ENCODE data around the gene RRP15.

Gene RRP15

GRCh38 chr1:218376722-218377121 is 91.6 kb downstream of the RRP15 start:
- Histone ChIP-seq H3K4me1 (ENCODE audit: control insufficient read depth, insufficient read depth, low read length) (peaks cover 6% of the 10 kb centered on the region; the same call in 1 of the 2 replicates), H3K27me3 (ENCODE audit: control insufficient read depth, insufficient read depth, low read length) (no peaks in the 10 kb centered on the region), H3K9me3 (ENCODE audit: control insufficient read depth, insufficient read depth, low read depth, low read length) (no peaks in the 10 kb centered on the region), H3K9ac (ENCODE audit: low read length) (no peak overlapping the region), H3K36me3 (ENCODE audit: control insufficient read depth, insufficient read depth, low read length) (no peaks in the 10 kb centered on the region), H3K27ac (ENCODE audit: low read depth, low read length) (no peak overlapping the region), H3K4me3 (ENCODE audit: low read depth, low read length) (no peak overlapping the region)

GRCh38 chr1:218377143-218377660 is 92.1 kb downstream of the RRP15 start:
- Histone ChIP-seq H3K9me3 (ENCODE audit: control insufficient read depth, insufficient read depth, low read depth, low read length) (no peaks in the 10 kb centered on the region), H3K27ac (ENCODE audit: low read depth, low read length) (no peak overlapping the region), H3K9ac (ENCODE audit: low read length) (no peak overlapping the region), H3K4me1 (ENCODE audit: control insufficient read depth, insufficient read depth, low read length) (peaks cover 6% of the 10 kb centered on the region; the same call in 1 of the 2 replicates), H3K4me3 (ENCODE audit: low read depth, low read length) (no peak overlapping the region), H3K27me3 (ENCODE audit: control insufficient read depth, insufficient read depth, low read length) (no peaks in the 10 kb centered on the region), H3K36me3 (ENCODE audit: control insufficient read depth, insufficient read depth, low read length) (no peaks in the 10 kb centered on the region)

GRCh38 chr1:218380125-218380977 is 95.3 kb downstream of the RRP15 start:
- H3K36me3 ChIP-seq (ENCODE audit: control insufficient read depth, insufficient read depth, low read length) = no peaks in the 10 kb centered on the region
- no peaks in the 10 kb centered on the region for H3K27me3 ChIP-seq (ENCODE audit: control insufficient read depth, insufficient read depth, low read length)
- H3K9me3 ChIP-seq (ENCODE audit: control insufficient read depth, insufficient read depth, low read depth, low read length) = no peaks in the 10 kb centered on the region
- peaks cover 6% of the 10 kb centered on the region; the same call in 1 of the 2 replicates for H3K4me1 ChIP-seq (ENCODE audit: control insufficient read depth, insufficient read depth, low read length)
- H3K4me3 ChIP-seq (ENCODE audit: low read depth, low read length) = no peak overlapping the region
- H3K27ac ChIP-seq (ENCODE audit: low read depth, low read length) = no peak overlapping the region
- H3K9ac ChIP-seq (ENCODE audit: low read length) = no peak overlapping the region

- Histone ChIP-seq H3K27me3 (ENCODE audit: control insufficient read depth, insufficient read depth, low read length) (no peaks in the 10 kb centered on the region), H3K4me1 (ENCODE audit: control insufficient read depth, insufficient read depth, low read length) (peaks cover 3% of the 10 kb centered on the region; the same call in 1 of the 2 replicates), H3K4me3 (ENCODE audit: low read depth, low read length) (no peak overlapping the region), H3K27ac (ENCODE audit: low read depth, low read length) (no peak overlapping the region), H3K36me3 (ENCODE audit: control insufficient read depth, insufficient read depth, low read length) (no peaks in the 10 kb centered on the region), H3K9ac (ENCODE audit: low read length) (no peak overlapping the region), H3K9me3 (ENCODE audit: control insufficient read depth, insufficient read depth, low read depth, low read length) (no peaks in the 10 kb centered on the region)
These were observed 97.2 kb downstream of the RRP15 start for GRCh38 chr1:218382261-218382660.

- H3K27me3 ChIP-seq (ENCODE audit: control insufficient read depth, insufficient read depth, low read length) = no peaks in the 10 kb centered on the region
- H3K4me1 ChIP-seq (ENCODE audit: control insufficient read depth, insufficient read depth, low read length) = no peaks in the 10 kb centered on the region
- H3K36me3 ChIP-seq (ENCODE audit: control insufficient read depth, insufficient read depth, low read length) = no peaks in the 10 kb centered on the region
- H3K4me3 ChIP-seq (ENCODE audit: low read depth, low read length) = no peak overlapping the region
- H3K9me3 ChIP-seq (ENCODE audit: control insufficient read depth, insufficient read depth, low read depth, low read length) = no peaks in the 10 kb centered on the region
- no peak overlapping the region for H3K27ac ChIP-seq (ENCODE audit: low read depth, low read length)
- no peak overlapping the region for H3K9ac ChIP-seq (ENCODE audit: low read length)
These were observed 98.0 kb downstream of the RRP15 start for GRCh38 chr1:218383051-218383450.

- Histone ChIP-seq H3K9me3 (ENCODE audit: control insufficient read depth, insufficient read depth, low read depth, low read length) (no peaks in the 10 kb centered on the region), H3K4me1 (ENCODE audit: control insufficient read depth, insufficient read depth, low read length) (no peaks in the 10 kb centered on the region), H3K4me3 (ENCODE audit: low read depth, low read length) (no peak overlapping the region), H3K27ac (ENCODE audit: low read depth, low read length) (no peak overlapping the region), H3K36me3 (ENCODE audit: control insufficient read depth, insufficient read depth, low read length) (no peaks in the 10 kb centered on the region), H3K9ac (ENCODE audit: low read length) (no peak overlapping the region), H3K27me3 (ENCODE audit: control insufficient read depth, insufficient read depth, low read length) (no peaks in the 10 kb centered on the region)
These were observed 98.6 kb downstream of the RRP15 start for GRCh38 chr1:218383681-218384080.

GRCh38 chr1:218384581-218384993 is 99.5 kb downstream of the RRP15 start:
- Histone ChIP-seq H3K4me3 (ENCODE audit: low read depth, low read length) (no peak overlapping the region), H3K9me3 (ENCODE audit: control insufficient read depth, insufficient read depth, low read depth, low read length) (no peaks in the 10 kb centered on the region), H3K9ac (ENCODE audit: low read length) (no peak overlapping the region), H3K36me3 (ENCODE audit: control insufficient read depth, insufficient read depth, low read length) (no peaks in the 10 kb centered on the region), H3K27ac (ENCODE audit: low read depth, low read length) (no peak overlapping the region), H3K4me1 (ENCODE audit: control insufficient read depth, insufficient read depth, low read length) (no peaks in the 10 kb centered on the region), H3K27me3 (ENCODE audit: control insufficient read depth, insufficient read depth, low read length) (no peaks in the 10 kb centered on the region)

Data from HUES6 (cell line).